ENCODE measurements around the gene SP6. TPM values are rescaled to one million over a fixed set of nuclear protein-coding genes. Genes with fewer than 3 reads are reported as not detected.

The SP6 gene
- total RNA-seq, 4 donors from 2014 or later, result 0.74 to 1.7 (median 1.2) TPM

DNA sequence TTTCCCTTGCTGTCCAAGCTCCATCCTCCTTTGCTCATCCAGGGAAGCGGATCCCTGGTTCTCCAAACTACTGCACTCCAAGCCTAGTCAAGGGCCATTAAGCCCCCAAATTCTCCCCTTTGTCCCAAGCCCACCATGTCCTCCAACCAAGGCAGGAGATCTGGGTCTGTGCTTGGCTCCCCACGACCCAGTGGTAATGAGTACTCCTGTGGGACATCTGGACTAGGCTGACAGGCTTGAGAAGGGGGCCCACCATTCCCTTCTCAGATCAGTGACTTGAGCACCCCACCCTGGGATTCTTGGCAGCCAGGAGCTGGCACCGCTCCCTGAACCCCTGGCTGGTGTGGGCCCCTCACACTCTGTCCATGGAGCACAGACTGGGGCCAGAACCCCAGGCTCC, 46.5 kb downstream of the SP6 start:
- DNase-seq (ENCODE audit: low spot score), result no peak
- ATAC-seq (ENCODE audit: low FRiP score), result no peak
- TF ChIP-seq, protein P1, sequence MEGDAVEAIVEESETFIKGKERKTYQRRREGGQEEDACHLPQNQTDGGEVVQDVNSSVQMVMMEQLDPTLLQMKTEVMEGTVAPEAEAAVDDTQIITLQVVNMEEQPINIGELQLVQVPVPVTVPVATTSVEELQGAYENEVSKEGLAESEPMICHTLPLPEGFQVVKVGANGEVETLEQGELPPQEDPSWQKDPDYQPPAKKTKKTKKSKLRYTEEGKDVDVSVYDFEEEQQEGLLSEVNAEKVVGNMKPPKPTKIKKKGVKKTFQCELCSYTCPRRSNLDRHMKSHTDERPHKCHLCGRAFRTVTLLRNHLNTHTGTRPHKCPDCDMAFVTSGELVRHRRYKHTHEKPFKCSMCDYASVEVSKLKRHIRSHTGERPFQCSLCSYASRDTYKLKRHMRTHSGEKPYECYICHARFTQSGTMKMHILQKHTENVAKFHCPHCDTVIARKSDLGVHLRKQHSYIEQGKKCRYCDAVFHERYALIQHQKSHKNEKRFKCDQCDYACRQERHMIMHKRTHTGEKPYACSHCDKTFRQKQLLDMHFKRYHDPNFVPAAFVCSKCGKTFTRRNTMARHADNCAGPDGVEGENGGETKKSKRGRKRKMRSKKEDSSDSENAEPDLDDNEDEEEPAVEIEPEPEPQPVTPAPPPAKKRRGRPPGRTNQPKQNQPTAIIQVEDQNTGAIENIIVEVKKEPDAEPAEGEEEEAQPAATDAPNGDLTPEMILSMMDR (IDR thresholded peaks at IDR 0.05), result no peak

DNA sequence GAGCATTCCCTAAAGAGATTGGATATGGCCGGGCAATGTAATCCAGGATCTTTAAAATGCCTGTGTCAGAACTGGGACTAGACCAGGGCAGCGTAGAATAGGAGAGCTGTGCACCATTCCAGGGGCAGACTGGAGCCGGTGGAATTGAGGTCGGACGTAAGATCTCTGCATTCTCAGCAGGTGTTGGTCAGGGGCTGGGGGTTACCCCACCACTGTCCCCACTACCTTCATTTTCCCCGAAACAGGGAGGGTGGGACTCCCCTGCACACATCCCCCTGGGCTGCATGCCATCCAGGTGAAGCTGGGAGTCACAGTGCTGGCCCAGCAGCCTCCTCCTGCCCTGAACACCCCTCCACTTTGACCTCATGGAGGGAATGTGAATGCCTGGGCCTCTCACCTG, 47.2 kb downstream of the SP6 start:
- ATAC-seq (ENCODE audit: low FRiP score), result no peak
- TF ChIP-seq, protein P1 (IDR thresholded peaks at IDR 0.05), result no peak
- no peak for DNase-seq (ENCODE audit: low spot score)

DNA sequence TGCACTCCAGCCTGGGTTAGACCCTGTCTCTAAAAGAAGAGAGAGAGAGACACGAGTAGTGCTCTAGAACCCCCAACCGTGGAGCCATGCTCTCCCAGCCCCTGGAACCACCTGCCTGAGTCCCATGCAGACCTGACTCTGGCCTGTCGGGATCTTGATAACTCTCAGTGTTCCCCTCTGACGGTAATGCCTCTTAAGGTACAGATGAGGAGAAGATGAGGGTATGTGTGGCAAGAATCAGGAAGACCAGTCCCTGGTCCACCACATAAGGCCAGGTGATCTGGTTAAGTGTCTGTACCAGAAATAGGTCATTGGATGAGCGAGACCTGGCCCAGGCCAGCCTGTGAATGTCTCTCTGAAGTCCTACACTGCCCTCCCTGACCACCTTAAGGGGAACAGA, 47.8 kb downstream of the SP6 start:
- no peak for DNase-seq (ENCODE audit: low spot score)
- ATAC-seq (ENCODE audit: low FRiP score), result no peak
- TF ChIP-seq, protein P1 (IDR thresholded peaks at IDR 0.05), result no peak

DNA sequence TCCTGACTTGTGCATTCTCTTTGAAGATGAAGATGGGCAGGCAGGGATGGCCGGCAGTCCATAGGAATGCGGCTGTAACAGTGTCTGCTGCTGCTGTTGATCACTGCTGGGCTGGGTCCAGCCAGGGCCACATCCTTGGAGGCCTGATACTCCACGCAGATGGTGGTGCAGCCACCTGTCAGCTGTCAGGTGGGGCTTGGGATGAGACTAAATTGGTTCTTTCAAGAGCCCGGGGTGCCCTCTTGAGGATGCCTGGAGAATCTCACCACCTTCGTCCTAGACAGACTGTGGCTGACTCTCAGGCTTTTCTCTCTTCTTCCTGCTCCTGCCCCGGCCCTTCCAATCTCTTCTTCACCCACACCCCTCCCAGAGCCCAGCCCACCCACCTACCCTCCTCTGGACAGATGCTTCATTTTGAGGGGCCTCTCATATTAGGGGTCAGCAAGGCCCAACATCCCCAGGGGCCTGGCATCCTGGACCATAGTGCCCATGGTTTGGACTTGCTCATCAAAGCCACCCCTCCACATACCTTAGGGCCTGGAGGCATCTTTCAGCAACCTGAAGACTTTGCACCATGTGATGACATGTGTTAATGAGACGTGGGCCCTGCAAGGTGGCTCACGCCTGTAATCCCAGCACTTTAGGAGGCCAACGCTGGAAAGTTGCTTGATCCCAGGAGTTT, 48.5 kb downstream of the SP6 start:
- peak; percentile 22 for ATAC-seq (ENCODE audit: low FRiP score)
- DNase-seq (ENCODE audit: low spot score), result no peak
- TF ChIP-seq, protein P1 (IDR thresholded peaks at IDR 0.05), result peak in 1 of 3 donors; percentile 5

DNA sequence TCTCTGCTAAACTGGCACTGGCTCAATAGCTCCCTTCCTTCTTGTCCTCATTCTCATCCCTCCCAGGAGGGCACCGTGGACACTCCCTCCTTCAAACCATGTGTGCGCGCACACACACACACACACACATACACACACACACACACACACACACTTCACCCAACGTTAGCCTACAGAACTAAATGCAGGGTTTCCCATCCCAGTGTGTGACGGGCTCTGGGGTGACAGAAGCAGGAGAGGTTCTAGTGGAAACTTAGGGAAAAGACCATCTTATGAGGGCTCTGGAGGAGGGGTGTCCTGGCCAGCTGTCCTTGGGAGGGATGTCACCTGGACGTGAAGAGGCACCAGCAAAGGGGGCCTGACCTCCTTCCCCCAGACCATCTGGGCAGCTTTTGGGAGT, 49.1 kb downstream of the SP6 start:
- no peak for ATAC-seq (ENCODE audit: low FRiP score)
- no peak for DNase-seq (ENCODE audit: low spot score)
- TF ChIP-seq, protein P1 (IDR thresholded peaks at IDR 0.05), result no peak

DNA sequence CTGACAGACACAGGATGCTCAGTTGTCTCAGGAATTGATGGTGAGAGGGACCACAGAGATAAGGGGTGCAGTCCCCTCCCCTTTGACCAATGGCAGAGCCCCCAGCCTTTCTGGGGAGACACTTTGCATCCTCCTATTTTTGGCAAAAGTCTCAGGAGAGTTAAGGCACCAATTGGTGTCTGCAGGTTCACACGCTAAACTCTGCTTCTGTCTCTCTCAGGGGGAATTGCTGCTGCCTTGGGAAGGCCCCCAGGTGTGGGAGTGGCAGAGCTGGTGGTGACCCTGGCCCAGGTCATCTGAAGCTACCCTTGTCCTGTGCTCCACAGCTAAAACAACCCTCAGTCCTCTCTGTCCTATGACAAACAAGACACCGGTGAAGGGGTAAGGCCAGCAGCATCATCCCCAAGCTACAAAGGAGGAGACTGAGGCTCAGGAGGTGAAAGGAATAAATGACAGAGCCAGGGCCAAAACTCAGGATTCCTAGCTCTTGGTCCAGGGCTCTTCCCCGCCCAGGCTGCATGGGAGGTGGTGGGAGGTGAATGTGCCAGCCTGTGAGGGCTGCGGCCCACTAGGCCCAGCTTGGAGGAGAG, 49.7 kb downstream of the SP6 start:
- DNase-seq (ENCODE audit: low spot score), result no peak
- TF ChIP-seq, protein P1 (IDR thresholded peaks at IDR 0.05), result no peak
- no peak for ATAC-seq (ENCODE audit: low FRiP score)

DNA sequence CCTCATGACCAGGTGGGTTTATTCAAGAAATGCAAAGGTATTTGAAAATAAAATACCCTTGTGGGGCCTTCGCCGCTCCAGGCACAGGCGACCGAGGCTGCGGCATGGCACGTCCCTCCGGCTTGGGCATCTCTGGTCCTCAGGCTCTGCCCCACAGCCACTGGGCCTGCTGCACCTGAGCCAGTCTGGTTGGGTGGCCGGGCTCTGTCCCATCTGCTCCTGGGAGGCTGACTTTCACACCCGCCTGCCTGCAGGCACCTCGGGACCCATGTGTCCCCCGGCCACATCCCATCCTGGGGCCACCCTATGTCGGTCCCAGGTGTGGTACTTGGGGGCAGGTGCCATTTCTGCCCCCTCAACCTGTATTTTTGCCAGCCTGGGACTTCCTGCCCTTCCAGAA, 50.3 kb downstream of the SP6 start:
- TF ChIP-seq, protein P1 (IDR thresholded peaks at IDR 0.05), result no peak
- DNase-seq (ENCODE audit: low spot score), result no peak
- ATAC-seq (ENCODE audit: low FRiP score), result no peak

Data from omental fat pad (tissue), 4 donors.